HG02678 (cell line): Measurements from ENCODE around the gene FGD3.

ENCODE experiments used
- ATAC-seq: cut with Tn5 transposase; IDR thresholded peaks from one replicate; pipeline ENCODE4 v1.9.1; 2021; ENCODE audit warnings: mild to moderate bottlenecking, moderate library complexity; ENCODE audit not compliant: unreplicated experiment

The FGD3 gene

DNA sequence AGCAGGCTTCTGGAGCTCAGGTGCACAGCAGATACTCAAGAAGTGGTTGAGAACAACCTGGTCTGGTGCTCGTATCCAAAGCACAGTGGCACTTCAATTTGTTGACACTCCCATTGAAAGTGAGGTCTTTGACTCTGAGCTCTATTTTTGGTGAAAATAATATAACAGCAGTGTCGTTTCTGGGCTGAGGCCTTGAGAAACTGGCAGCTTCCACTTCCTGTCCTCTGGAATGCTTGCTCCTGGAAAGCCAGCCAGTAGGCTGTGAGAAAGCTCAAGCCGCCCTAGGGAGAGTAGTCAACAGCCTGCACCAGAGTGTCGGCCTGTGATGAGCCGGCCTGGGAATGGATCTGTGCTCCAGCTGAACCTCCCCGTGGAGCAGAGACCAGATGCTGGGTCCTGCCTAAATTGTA lies 104.4 kb downstream of the FGD3 start:
- no peak for ATAC-seq

DNA sequence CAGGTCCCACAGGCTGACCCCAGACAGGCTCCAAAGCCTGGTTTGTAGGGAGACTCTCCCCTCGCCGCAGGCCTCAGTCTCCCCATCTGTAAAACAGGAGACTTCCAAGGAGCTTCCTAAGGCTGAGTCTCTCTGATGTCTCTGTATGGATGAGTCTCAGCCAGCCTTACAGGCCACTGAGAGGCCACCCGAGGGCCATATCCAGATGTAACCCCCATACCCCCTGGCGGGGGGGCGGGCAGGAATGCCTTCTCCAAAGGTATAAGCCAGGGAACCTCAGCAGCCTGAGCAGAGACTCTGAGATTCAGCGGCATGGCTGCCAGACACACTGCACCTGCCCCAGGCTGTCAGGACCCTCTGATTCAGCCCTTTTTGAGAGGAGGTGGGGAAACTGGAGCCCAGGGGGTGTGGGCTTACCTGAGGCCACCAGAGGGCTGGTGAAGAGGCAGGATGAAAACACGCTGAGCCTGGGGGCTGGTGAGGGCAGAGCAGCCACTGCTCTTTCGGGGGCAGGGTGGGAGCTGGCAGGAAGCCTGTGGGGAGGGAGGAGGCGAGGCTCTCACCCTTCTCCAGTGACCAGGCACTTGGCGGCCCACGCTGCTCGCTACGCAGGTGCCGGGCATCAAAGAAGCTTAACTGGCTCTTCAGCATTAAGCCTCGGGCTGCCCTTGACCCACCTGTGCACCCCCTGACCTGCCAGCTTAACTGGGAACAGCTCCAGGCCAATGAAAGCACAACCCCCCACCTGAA lies 105.6 kb downstream of the FGD3 start:
- no peak for ATAC-seq

DNA sequence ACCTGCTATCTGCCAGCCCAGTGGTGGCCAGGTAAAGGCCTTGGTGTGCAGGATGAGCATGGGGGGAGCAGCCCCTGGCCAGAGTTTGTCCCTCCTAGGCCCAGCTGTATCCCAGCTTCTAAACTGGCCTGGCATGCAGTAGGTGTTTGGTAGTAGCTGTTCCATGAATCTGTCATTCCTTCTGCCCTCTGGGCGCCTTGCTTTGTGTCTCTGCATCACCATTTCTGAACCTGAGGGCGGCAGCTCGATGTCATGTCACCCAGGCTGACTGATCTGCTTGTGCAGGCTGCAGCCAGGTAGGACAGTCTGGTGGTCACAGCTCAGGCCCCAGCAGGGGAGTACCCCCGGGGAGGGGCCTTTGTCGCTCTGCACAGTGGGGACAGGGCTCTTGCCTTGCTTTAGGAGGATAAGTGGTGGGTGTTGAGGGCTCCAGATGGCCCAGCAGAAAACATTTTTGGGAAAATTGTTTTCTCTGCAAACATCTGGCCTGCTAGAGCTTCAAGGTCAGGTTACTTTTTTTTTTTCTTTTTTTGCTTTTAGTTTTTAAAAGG lies 106.5 kb downstream of the FGD3 start:
- ATAC-seq = no peak

DNA sequence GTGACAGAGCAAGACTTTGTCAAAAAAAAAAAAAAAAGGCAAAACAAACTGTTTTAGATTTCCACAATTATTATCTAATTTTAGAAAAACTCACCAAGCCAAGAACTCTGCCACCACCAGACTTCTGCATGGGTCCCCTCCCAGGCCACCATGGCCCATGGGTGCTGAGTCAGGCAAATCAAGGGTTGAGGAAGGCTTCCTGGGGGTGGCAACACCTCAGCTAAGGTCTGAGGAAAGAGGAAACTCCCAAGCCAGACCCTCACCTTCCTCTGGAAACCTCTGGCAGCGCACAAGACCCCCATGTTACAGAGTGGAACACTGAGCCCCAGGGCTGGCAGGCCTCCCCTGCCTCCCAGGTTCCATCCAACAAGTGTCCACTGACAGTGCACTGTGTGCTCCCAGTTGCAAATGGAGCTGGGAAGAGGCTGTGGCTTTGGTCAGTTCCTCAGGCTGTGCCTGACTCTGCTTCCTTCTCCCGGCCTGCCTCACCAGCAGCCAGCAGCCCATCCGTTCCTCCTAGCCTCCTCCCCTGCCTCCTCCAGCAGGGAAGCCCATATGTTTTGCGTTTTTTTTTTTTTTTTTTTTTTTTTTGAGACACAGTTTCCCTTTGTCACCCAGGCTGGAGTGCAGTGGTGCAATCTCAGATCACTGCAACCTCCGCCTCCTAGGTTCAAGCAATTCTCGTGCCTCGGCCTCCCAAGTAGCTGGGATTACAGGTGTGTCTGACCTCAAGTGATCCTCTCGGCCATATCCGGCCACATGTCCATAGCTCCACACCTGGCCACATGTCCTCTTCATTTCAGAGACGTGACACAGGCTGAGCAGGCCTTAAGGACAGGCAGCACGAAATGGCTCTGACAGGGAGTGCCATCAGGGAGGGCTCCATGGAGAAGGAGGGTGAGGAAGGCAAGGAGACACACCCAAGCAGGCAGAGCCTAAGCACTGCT lies 107.7 kb downstream of the FGD3 start:
- no peak for ATAC-seq

DNA sequence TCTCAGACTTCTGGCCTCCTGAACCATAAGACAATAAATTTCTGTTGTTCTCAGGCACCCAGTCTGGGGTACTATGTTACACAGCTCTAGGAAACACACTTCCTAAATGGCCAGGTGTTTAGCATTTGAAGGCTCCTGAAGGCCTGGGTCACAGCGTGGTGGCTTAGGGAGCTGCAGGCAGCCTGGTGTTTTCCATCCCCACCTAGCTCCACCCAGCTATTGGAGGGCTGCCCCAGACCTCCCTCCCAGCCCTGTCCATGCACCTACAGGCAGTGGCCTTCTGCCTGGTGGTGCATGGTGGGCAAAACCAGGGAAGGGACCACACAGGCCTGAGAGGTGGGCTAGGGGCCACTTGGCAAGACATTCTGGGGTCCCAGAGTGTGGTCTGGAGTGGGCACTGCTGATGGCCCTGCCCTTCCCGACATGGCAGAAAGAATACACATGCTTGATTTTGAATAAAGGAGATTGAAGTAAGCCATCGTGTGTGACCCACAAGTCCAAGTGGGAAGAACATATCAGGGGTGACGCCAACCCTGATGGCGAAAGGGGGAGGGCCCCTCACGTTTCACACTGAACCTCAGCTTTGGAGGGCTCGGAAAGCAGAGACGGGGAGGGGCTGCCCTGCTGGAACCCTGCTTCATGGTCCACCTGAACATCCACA lies 109.8 kb downstream of the FGD3 start:
- no peak for ATAC-seq

DNA sequence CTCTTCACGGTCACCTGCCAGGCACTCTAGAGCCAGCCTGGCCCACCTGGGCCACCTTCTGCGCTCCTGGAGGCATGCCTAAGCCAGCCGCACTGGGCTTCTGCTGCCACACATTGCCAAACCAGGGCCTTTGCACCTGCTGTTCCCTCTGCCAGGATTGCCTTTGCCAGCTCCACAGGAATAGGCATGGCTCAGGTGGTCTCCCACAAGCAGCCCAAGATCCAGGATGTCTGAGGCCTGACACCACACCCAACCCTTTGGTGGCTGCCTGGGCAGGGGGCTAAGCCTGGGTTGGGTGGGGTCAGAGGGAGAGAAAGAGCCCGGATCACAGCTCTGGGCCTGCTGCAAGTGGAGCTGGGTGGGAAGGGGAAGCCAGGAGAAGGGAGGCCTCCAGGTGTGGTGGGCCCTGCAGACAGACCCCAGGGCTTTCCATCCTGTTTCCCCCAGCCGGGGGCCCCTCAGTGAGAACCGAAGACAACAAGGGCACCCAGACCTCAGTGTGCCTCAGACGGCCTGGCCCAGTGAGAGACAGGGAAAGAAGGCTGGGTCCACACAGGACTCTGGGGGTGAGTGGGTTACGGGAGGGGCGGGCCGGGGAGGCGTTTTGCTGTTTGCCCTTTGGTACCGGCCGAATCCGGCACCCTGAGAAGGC lies 110.5 kb downstream of the FGD3 start:
- peak; percentile 7 for ATAC-seq

DNA sequence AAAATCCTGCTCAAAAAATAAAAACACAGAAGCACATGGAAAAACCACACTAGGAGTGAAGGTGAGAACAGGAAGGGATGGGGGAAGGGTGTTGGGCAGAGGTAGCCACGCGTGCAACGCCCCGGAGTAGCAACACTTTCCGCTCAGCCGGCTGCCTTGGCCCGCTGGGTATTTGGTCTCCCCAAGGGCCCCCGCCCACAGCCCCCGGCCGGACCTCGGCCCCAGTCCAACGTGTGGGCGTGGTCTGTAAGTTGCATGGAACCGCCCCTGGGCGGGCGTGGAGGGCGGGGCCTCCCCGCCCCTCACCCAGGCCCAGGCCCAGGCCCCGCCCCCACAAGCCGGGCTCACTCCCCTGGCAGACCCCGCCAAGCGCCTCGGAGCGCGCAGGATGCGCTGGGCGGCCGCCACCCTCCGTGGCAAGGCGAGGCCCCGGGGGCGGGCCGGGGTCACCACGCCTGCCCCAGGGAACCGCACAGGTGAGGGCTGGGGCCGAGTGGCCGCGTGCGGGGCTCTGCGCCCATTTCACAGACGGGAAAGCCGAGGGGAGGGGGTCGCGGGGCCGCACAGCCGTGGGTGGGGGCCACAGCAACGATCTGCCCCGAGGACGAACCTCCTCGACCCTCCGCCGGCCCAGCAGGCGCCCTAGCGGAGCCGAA lies 111.2 kb downstream of the FGD3 start, which contains the start of gene SUSD3:
TSS of gene SUSD3 (plus strand) at position 347 of the 656 bp plus-strand sequence. CDS start at position 389, 42 bp downstream.
- ATAC-seq = peak; percentile 50

DNA sequence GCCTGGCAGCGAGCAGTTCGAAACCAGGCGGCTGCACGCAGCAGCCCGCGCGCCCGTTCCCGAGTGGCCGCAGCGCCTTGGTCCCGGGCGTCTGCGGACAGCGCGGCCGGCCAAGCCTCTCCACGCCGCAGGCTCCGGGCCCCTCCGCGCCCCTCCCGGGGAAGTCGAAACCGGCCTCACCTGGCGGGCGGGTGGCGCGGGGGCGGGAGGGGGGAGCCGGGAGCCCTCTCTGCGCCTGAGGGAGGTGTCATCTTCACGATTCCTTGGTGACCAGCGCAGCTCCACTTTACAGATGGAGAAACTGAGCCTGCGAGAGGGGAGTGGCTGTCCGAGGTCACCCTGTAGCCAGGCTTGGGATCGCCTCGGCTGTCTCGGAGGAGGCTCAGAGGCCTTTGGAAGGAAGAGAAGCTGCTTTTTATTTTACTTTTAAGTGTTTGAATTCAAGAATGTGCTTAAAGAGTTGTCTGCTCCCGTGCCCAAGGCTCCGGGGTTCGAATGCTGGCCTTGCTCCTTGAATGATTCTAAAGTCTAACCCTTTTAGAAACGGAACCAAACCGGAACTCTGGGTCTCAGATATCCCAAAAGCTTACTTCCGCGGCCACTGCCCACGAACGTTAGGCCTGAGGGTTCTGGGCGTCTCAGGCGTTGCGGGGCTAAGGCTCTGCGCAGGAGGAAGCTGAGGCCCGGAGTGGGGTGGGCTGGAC lies 111.8 kb downstream of the FGD3 start:
- peak; percentile 17 for ATAC-seq

DNA sequence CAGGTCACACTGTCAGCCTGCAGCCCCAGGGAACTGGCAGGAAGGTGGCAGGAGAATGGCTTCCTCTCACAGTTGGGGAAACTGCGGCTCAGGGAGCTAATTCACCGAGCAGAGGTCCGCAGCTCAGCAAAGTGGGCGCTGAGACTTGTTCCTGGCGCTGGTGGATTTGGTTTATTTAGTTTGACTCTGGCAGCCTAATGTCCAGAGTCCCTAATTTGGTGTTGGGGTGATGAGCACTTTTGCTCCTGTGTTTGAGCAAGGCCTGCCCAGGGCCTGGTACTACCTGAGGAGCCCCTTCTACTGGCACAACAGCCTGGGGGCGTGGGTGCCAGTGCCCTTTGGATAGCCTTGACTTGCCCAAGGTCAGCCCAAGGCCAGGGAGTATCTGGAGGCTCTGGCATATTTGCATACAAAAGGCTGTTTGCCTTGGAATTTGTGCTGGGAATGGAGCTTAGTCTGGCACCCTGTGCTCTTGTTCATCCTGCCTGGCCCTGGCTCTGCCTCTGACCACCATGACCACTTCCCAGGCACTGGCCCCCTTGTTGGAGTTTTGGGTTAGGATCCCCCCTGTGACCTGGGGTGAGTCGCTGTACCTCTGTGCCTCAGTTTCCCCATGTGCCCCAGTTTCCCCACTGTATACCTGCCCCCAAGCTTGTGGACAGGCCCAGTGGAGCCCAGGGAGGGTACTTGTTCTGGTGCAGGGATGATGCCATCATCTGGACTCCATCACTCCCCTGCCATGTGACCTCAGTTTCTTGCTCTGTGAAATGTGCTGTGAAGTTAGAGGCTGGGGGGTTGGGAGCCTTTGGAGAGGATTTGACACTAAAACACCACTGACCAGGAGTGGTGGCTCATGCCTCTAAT lies 112.6 kb downstream of the FGD3 start:
- no peak for ATAC-seq

DNA sequence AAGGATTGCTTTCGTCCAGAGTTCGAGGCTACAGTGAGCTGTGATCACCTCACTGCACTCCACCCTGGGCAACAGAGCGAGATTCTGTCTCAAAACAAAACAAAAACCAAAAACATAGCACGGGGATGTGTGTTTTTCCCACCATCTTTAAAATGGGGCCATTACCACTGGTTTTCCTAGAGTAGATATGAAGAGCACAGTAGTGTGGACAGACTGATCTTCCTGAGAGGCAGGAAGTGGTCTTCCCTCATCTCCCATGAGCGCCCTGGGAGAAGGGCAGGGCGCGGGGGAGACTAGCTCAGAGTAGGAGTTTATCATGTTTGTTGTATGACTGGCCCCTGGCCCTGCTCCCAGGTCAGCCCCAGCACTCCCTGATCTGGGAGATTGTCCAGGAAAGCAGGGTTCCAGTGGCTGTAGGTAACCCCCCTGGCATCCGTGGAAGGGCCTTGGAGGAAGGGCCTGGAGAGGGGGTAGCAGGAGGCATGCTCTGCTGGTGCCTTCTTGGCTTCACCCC lies 113.5 kb downstream of the FGD3 start:
- ATAC-seq = no peak

DNA sequence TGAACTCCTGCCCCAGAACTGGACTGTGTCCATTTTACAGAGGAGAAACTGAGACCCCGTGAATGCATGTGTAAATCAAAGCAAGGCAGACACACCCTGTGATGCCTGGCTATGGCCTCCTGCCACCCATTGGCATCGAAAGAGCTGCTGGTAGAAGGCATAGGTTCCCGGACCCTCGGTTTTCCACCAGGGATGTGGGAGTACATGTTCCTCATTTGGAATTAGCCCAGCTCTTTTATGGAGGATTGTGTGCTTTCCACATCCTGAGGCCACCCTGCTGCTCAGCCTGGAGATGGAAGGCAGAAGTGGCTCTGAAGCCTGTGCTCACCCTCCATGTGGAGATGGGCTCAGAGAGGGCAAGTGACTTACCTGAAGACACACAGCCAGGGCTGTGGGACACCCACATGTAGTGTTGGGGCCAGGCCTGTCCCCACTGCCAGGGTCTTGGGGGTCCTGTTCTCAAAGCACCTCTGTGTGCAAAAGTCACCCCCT lies 114.0 kb downstream of the FGD3 start:
- no peak for ATAC-seq

DNA sequence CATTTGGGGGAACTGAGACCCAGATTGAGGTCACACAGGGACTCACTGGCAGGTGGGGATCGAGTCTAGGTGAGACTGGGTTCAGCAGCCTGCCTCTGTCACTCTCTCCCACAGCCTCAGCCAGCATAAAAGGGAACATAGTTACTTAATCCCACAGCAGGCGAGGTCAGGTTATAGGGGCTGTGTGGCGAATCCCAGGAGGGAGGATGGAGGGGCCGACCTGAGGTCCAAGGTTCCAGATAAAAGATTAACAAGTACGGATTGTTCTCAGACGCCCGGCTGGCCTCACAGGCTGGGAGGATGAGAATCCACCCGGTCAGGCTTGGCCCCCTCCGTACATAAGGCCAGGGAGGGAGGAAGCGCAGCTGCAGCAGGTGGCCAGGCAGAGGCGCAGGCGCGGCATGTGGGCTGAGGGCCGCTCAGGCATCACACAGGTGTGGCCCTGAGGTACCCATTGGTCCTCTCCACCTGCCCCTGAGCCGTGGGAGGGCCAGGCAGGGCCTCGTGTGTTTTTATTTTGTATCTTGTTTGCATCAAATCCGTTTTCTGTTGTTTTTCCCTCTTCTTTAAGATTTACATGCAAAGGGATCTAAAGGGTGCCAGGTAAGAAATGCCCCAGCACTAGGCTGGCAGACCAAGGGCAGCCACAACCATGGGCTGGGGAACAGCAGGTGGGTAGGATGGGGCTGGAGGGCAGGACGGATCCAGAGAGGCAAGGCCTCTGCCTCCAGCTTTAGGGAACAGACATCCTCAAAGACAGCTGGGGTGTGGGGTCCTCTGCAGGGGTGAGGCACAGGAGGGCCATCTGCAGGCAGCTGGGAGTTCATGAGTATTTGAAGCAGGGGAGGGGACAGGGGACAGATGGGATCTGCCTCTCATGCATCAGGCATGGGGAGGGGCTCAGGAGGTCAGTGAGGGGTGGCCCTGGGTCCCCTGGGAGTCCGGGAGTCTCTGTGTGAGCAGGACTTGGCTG lies 114.8 kb downstream of the FGD3 start:
- peak; percentile 45 for ATAC-seq

DNA sequence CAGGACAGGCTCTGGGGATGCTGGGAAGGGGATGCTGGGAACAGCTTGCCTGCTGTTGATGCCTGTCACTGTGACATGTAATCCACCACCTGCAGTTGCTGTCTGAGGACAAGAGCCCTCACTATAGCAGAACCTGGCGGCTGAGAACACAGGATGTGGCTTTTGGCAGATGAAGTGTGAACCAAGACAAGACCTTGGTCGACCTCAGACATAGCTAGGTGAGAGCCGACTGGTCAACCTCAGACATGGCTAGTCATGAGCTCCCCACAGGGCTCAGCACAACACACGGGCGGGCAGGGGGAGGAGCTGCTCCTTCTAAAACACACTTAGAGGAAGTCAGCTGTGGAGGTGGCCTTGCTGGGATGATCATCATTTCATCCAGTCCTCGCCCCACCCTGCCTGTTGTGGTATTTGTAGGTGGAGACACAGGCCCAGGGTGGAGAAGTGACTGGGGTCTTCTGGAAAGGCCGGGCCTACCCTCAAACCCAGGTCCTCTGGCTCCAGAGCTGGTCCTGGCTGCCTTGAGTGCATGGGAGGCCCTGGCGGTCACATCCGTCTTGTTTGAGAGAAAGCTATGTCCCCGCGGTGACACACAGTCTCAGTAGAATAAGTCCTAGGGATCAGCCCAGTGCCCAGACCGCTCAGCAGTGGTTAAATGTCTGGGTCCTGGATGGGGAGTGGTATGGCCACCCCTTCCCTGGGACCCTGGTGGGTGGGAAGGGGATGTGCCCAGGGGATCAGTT lies 117.2 kb downstream of the FGD3 start:
- peak; percentile 86 for ATAC-seq

DNA sequence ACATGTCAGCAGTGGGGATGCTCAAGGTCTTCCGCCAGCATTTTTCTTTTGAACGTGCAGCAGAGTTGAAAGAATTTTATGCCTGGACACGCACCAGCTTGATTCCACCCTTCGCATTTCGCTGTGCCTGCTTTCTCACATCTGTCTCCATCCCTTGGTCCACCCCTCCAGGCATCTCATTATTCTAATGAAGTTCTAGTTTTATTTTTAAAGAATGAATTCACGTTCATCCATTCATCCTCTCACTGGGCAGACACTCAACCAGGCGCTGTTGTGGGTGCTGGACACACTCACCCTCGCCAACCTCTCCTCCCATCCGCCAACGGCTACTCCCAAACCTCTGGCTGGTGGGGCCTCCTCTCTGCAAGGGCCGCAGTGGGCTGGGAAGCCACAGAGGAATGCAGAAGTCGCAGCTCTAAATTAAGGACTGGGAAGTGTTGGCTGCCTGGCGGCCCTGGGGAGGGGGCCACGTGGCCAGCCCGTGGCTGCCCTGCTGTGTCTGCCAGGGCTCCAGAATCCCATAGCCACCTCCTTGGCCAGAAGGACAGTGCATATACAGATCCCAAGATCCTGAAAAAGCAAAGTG lies 117.9 kb downstream of the FGD3 start:
- ATAC-seq = no peak

DNA sequence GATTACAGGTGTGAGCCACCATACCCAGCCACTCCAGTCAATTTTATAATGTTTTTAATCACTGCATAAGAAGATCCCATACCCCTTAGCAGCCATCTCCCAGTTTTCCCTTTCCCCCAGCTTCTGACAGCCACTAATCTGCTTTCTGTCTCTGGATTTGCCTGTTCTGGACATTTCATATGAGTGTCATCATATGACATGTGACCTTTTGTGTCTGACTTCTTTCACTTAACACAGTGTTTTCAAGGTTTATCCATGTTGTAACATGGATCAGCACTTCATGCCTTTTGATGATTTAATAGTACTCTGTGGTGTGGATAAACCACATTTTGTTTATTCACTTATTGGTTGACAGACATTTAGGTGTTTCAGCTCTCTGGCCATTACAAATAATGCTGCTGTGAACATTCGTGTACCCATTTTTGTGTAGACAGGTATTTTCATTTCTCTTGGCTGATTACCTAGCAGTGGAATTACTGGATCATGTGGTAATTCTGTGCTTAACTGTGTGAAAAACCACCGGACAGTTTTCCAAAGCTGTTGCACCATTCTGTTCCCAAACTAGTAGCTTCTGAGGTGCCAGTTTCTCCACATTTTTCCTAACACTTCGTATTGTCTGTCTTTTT lies 119.8 kb downstream of the FGD3 start:
- ATAC-seq = no peak
